Measurements from ENCODE around the gene DGKG.
A peak's percentile ranks its signal among the peaks of the same experiment; 100 is the strongest.

The DGKG gene

DNA sequence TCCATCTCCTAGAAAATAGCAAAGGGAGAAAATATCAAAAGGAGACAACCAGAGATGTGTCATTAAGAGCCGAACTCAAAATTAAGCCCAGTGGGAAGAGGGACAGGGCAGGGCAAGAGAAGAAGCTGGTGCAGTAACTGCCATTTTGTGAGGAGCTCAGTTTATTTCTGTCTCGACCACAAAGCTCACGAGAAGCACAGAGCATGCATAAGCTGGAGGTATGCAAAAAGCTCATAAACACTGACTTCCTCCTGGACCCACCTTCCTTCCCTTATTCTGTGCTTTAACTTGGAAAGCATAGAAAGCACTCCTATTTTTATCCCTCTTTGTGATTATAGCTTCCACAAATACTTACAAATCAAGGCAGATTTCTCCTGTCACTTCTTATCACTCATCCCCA is 81.3 kb downstream of the DGKG start:
- no peak for DNase-seq

DNA sequence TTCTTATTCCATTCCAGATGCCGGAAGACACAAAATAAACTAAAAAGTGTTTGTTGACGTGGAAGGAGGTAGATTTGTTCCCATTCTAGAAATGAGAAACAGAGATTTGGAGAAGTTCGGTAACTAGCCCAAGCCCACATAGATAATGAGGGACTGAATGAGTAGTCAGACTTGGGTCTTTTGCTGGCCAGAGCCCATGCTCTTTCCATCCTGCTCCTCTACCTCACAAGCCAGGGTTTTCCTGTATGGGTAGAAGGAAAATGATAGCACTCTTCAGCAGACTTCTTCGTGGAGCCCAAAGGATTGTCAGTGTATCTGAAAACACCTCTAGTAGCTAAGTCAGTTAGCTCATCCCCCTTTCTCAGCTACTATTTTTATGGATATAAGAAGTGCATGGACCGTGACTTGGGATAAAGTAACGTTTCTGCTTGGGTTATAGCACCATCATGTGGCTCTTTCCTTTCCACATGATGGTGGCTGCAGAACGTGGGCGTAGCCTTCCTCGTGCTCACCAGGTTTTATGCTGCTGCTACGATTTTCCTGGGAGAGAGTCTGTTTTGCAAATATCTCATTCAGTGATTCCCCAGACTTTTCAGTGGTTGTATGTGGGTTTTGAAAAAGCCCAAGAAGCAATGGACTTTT is 84.6 kb downstream of the DGKG start:
- peak in 13 of 56 donors; percentile 1 to 44 (median 14) for DNase-seq

DNA sequence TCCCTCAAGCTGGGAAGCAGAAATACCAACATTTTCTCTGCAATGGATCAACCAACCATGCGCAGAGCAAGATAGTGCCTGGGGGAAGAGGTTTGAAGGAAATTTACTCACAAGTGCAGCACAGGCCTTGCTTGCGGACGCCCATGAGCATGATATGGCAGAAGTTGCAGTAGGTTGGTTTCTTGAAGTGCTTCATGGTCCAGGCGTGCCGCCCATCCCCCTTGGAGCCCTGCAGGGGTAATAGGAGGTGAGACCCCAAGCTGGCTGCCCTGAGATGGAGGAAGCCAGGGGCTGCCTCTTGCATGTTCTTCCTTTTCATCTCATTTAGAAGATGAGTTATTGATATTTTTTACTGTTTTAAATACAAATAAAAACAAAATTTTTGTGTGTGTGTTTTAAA is 86.6 kb downstream of the DGKG start:
- no peak for DNase-seq

DNA sequence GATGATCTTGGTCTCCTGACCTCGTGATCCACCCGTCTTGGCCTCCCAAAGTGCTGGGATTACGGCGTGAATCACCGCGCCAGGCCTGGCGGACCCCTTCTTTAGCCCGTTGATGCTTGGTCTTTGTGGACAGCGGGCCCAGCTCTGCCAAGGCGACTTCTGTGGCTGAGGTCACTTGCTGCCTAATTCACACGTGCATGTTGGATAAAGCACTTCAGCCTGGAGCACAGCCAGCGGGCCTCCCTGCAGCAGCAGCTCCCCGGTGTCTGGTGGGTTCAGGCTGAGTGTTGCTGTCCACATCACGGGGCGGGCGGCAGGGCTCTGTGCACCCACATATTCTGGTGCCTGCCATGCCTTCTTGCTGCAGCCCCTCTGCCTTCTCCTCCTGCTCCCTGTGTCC is 88.4 kb downstream of the DGKG start:
- DNase-seq, result peak in 5 of 56 donors; percentile 13 to 30 (median 21)

DNA sequence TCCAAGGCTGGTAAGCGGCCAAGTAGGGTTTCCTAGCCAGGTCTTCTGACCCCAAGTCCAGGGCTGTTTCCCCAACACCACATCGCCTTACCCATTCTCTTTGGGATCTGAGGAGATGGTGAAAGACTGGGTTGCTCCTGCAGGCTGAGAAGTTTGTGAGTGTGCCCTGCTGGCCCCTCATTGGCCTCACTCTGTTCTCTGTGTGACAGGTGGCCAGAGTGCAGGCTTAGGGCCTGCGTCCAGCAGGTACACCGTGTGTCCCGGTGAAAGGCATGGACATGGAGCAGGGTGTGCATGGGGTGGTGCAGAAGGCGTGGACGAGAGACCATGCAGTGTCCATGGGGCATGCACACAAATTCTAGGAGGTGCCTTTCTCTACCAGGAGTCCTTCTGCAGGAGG is 91.3 kb downstream of the DGKG start:
- no peak for DNase-seq

DNA sequence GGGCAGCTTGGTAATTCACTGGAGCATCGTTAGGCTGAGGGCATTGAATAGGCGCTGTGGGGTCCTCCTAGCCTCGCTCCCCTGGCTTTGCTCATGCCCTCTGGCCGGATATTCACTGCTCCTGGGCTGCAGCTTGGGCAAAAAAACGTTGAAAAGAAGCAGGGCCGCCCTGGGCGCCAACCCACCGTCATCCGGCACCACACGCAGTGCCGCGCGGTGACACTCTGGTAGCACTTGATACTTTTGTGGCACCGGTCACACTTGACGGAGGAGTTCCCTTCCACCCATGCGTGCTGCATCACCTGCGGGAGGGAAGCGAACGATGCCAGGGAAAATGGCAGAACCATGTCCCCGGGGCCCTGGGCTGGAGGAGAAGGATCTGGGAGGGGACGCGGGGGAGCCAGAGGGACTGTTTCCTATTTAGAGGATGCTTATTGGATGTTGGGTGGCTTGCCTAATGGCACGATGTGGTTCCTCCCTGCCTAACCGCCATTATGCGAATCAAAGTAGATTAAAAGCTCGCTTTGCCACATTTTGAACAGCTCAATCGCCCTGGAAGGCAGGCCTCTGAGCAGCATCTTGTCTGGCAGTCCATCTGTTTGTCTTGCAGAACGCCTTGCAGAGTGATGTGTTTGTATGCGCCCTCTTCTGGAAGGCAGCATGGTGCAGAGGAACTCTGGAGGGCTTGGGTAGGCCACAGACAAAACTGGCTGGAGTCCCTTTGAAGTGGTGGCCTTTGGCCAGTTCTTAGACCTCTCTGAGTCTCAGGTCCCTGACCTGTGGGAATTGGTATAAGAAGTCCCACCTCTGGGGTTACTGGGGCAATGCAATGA is 93.2 kb downstream of the DGKG start:
- no peak for DNase-seq

DNA sequence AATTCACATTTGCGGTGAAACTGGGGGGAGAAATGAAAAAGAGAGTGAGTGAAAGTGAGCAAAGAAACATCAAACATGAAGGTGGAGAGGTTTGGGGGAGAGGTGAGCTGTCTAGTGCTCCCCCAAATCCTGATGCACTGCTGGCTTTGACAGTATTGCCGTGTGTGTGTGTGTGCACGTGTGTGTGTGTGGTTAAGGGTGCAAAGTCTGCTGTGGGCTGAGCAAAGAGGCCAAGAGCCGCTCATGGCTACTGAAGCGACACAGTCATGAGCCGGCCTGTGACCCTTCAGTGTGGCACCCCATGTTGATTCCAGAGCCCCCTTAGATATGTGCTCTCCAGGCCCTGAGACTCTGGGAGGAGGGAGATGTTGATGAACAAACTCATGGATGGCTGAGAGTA is 94.3 kb downstream of the DGKG start:
- no peak for DNase-seq

DNA sequence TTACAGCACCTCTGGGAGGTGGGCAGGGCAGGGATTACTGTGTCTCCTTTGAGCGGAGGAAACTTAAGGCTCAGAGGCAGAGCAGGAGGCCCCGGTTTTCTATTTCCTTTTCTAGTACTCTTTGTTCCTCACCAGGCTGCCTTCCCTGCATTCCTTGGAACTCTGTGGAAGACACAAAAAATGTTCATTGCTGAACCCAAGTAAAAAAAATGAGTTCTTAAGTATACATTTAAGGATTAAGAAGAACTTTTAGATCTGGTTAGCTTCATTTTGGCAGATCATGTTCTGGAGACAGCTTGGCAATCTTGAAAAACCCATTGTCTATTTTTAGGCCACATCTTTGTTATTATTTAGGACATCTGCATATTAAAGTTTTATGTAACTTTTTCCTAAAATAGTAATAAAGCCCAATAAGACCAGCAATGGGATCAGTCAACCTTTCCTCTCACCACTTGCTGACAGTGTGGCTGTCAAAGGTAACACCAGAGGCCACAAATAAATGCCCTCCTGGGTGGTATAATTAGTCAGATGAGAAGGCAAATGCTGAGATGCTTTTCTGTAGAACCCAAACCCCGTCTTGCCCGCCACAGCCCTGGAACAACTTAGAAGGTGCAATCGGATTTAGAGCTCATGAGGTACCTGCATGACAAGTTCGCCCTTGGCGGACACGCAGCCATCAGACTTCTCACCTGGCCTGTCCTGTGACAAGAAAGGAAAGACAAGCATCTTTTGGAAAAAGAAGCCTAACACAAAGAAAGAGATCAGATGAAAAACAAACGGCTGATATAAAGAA is 97.2 kb downstream of the DGKG start:
- no peak for DNase-seq

DNA sequence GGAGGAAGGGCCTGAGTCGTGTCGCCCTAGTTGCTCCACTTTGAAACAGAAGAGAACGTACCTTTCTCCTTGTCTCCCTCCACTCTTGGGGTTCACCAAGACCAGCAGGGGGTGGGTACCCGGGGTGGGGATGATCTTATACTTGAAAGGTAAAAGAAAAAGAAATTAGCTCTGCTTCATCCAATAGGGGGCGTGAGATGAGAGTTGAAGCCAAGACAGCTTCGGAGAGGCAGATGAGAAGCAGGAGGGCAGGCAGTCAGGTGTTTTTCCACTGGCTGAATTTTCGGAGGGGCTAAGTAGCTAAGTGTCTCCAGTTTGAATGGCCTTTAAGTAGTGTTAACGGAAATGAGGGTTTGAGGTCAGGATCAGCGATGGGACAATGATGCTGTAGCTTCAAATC is 100.4 kb downstream of the DGKG start:
- no peak for DNase-seq

DNA sequence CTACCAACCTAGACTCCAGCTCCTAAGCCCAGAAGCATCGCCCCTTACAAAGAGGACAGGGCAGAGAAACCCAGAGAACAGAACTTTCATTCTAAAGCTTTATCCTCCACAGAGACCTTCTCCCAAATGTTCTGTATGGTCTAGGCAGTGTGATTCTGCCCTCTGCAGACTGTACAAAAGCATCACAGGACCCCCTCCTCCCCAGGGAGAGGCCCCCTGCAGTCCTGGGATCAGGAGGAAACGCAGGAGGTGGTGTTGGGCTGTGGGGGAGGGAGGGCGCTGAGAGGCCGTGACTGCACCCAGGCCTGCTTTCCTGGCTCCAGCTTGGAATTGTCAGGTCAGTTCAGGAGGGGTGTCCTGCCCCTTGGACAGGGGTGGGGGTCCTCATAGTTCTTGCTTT is 101.3 kb downstream of the DGKG start:
- DNase-seq, result no peak

DNA sequence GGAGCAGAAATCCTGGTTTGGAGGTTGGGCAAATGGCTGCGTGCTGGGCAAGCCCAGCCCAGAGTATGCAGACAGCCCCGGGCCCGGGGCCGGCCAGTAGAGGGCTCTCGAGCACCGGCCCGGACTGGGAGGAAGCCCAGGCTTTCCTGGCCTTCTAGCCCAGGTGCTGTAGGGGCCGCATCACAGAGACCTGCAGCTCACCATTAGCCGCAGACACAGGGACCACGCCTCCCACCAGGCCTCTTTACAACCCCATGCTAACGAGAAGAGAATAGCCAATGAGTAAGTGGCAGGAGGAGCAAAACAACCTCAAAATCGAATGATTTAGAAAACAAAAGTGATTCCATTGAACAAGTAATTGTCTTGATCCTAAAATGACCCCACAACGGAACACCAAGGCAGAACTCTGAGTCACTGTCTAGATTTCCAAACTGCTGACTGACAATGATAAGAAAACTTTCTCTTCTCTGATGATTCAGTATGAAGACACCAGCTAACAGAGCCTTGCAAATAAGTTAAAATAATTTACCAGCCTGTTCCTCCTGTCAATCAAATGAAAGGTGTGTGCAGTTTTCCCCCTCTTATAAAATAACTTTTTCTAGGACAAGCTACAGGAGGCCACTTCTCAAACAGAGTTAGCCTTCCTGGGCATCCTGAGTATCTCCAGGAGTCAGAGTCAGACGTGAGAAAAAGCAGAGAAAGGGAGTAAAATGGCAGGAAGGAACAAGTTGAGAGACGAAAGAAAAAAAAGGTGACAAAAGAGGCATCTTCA is 102.2 kb downstream of the DGKG start:
- peak in 35 of 56 donors; percentile 9 to 73 (median 29) for DNase-seq

DNA sequence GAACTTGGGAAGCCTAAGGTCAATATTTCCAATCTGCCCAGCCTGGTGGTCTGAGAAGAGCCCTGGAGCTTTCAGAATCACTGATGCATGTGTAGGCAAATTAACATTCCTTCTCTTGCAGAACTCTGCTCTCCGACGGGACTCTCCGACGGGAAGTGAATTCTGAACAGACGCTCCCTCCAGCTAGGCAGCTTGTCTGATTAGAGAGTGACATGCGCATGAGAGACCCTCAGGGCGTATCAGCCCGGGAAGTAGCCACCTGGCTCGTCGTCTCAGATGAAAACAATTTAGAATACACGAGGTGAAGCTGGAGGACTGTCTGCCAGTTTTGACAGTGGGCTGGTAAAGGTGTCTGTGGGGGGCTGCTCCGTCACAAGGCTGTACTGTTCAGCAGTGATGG is 103.1 kb downstream of the DGKG start:
- DNase-seq, result no peak

DNA sequence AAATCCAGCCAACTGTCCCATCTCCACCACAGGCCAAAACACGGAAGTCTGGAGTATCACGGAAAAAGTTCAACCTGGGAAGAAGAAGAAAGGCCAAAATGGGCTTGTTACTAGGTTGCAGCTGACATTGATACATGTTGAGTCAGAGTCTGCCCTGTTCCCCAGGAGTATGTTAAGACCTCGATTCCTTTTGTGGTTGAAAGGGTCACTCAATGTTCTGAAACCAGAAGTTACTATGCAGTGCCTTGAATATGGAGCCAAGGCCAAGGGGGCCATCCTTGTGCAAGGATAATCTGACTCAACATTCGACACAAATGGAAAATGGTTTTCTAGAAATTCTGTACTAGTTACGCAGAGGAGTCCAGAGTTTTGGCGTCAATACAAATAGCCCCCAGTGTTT is 104.2 kb downstream of the DGKG start:
- DNase-seq, result no peak

DNA sequence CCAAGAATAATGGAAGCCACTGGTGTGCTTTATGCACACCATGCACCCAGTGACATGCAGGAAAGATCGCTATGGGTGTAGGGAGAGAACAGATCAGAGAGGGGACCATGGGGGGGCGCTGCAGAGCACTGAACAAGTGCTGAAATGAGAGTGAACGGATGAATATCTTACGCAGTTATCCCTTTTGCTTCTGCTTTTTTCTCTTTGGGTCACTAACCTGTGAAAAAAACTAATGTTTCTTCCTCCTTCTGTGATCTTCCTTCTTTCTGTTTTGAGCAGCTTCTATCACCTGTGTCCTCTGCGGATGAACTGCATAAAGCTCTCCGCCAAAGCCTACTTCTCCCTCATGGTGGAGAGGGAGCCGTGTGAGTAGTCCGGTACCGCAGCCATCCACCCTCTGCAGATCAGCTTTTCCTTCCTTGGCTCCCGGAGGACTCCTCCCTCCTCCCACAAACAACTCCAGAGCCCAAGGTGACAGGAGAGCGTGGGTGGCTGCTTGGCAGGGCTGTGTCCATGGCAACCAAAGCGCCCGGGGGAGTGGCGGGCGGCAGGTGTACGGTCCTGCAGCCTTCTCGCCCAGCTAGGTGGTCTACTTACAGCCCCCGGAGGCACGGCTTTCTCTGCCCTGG is 106.2 kb downstream of the DGKG start:
- peak in 28 of 56 donors; percentile 9 to 62 (median 33) for DNase-seq

DNA sequence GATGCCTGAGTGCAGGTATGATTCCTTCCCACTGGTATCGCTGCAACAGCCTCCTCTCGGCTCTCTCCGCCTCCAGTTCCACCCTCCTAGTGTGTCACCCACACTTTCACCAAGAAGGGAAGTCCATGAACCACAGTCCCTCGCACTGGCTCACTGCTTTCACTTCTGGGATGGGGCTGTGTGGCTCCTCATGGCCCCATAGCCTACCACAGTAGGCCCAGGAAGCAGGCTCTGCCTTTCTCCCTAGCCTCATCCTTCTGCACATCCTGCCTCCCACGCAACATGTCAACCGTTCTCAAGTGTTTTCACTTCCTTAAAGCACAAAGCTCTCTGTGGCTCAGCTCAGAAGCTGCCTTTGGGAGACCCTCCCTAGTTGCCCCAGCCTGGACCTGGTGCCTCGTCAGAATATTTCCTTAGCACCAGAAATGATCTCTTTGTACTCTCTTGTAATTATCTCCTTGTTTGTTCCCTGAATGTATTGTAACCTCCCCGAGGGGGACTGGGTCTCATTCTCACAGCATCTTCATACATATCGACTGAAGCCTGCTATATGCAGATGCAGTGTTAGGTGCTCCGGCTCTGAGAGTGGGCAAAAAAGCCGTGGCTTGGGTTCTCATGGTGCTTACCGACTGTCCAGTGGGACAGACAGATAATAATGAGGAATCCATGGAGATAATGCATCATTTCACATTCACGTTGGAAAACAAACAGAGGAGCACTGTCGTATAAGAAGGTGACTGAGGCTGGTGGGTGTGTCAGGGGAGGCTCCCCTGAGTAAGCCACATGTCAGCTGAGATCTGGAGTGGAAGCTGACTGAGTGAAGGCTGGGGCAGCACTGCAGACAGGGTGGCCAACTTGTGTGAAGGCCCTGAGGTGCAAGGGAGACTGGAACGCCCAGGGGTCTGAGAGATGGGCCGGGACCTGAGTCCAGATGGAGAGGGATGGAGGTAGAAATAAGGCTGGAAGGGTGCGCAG is 107.1 kb downstream of the DGKG start:
- peak in 29 of 56 donors; percentile 8 to 62 (median 23) for DNase-seq

DNA sequence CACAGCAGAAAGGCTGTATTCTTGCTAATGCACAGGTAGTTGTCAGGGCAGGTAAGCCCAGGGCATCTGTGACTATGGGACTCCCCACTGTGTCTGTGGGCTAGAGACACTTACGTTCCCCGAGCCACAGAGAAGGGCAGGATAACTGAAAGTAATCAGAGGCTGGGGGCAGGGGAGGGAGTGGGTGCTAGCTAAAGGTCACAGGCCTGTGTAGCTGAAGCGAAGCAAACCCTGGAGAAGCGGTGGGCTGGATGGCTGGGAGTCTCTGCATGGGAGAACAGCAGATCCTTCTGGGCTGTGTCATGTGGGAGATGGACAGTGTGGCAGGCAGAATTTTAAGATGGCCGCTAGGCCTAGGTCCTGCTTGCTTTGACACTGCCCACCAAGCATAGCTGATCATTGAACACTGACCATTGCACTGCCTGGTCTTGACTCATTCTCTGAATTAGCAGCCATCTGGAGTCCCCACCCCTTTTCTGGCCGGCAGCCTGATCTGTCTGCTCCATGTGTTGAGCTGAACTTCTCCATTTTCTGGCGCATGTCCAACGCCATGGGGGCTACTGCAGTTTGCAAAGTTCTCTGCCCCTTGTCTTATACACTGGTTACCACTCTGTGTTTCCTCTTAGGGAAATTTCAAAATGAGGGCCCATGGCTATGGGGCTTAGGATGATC is 110.0 kb downstream of the DGKG start:
- DNase-seq, result peak in 2 of 56 donors; percentile 5 to 29

DNA sequence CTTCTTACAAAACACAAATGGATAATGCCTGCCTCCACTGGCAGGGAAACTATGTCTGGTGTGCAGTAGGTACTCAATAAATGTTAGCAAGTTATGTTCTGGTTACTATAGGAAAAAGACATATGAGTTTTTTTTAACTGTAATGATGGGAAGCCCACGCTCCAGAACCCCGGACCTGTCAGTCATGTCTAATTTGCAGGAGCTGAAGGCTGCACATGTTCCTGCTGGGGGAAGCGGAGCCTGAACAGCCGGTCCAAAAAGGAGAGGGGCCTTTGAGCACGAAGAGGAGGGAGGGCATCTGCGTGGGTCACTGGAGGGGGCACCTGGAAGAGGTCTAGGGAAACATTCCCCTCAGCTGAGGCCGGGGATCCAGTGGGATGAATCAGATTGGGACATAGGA is 113.2 kb downstream of the DGKG start:
- no peak for DNase-seq

DNA sequence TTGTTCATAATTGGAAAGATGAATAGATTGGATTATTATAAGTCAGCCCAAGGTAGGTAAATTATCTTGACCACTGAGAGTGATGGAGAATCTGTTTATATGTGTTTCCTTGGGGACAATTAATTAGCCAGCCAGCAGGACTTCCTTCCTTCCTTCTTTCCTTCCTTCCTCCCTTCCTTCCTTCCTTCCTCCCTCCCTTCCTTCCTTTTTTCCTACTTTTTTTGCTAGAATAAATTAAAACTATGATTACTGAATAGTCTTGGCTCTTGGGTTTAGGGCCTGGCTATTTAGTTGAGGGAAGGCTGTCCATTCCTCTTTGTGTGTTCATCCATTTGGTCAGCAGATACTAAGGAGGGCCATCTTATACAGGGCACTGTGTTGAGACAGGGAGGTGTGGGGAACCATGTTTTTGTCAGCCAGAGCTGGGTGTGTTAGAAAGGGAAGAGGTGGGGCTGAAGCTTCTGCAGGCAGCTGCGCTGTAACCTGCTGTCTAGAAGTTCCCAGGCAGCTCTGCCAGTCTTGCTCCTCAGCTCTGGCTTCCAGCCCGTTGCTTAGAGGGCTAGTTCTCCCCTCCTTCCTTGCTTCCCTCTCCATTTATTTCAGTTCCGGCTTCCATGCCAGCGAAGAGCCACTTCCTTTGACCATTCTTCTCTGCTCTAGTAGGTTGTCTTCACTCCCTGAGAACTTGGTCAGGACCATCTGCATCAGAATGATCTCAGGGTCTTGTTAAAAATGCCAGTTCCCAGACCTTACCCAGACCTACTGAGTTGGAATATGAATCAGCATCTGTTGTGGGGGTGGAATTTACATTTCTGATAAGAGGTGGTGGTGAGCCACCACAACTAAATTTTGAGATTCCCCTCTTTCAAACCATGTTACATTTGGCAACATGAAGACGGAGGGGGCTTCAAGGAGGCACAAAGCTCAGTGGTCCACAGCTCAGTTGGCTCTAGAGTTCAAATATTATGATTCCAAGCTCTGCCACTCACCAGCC is 113.9 kb downstream of the DGKG start:
- DNase-seq, result peak in 7 of 56 donors; percentile 8 to 44 (median 17)
